GM12865 (cell line): ENCODE results near the gene KDM8.

Experiments
- DNase-seq: peaks from one replicate; pipeline ENCODE4 v3.0.0; 2010; ENCODE audit warnings: low read depth
- H3K4me3 ChIP-seq: 2 replicates; pipeline ENCODE4 v1.5.1; 2011; ENCODE audit warnings: mild to moderate bottlenecking, low read depth, low read length, control low read depth
- TF ChIP-seq, protein P1 (sequence below): IDR thresholded peaks from 2 replicates; pipeline ENCODE4 v1.5.1; 2011; ENCODE audit warnings: low read length, control low read depth, low read depth, inconsistent platforms; ENCODE audit not compliant: insufficient read depth; ENCODE audit errors: missing control alignments

KDM8 gene

DNA sequence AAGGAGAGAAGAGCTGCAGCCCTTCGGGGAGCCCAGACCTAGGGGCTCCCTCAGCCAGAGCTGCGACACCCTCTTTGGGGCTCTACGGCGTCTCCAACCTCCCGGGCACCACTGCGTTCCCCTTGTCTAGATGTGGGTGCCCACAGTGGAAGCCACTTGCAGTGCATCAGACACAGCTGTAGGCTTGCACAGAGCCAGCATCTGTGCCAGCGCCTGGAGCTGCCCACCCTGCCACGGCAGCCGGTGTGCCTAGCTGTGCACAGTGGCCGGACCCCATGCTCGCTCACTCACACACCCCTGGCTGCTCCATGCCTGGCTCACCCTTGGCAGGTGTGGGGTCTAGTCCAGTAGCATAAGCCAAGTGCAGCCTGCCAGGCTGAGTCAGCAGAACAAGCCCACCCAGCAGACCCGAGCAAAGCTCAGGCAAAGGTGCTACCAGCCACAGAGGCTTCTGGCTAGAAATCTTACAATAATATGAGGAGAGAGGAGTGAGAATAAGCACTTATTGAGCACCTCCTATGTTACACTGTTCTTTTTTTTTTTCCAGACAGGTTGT, 12.9 kb upstream of the KDM8 start:
- no peak for DNase-seq
- no peak overlapping the region for H3K4me3 ChIP-seq
- TF ChIP-seq, protein P1, sequence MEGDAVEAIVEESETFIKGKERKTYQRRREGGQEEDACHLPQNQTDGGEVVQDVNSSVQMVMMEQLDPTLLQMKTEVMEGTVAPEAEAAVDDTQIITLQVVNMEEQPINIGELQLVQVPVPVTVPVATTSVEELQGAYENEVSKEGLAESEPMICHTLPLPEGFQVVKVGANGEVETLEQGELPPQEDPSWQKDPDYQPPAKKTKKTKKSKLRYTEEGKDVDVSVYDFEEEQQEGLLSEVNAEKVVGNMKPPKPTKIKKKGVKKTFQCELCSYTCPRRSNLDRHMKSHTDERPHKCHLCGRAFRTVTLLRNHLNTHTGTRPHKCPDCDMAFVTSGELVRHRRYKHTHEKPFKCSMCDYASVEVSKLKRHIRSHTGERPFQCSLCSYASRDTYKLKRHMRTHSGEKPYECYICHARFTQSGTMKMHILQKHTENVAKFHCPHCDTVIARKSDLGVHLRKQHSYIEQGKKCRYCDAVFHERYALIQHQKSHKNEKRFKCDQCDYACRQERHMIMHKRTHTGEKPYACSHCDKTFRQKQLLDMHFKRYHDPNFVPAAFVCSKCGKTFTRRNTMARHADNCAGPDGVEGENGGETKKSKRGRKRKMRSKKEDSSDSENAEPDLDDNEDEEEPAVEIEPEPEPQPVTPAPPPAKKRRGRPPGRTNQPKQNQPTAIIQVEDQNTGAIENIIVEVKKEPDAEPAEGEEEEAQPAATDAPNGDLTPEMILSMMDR = no peak

DNA sequence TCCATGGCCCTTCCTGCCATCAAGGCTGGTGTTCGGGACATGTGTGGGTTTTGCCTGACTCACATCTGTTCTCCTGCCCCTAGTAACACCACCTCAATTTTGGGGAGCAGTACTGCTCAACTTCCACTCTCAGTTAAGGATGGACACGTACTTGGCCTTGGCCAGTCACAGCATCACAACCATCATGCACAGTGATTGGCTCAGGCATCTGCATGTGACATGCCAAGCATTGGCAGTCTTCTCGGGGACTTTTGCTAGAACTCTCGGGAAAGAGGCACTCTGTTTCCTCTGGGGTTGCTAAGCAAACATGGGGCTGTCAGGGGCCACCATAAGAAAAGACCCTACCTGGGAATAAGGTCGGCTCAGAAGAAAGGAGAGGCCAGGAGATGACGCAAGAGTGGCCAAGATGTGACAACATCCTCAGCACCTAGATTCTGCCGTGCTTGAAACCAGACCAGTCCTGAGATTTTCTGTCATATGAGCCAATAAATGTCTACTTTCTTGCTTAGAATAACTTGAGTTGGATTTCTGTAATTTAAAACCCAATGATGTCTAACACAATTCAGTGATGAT, 11.9 kb upstream of the KDM8 start:
- DNase-seq = no peak
- no peak overlapping the region for H3K4me3 ChIP-seq
- TF ChIP-seq, protein P1 = no peak

DNA sequence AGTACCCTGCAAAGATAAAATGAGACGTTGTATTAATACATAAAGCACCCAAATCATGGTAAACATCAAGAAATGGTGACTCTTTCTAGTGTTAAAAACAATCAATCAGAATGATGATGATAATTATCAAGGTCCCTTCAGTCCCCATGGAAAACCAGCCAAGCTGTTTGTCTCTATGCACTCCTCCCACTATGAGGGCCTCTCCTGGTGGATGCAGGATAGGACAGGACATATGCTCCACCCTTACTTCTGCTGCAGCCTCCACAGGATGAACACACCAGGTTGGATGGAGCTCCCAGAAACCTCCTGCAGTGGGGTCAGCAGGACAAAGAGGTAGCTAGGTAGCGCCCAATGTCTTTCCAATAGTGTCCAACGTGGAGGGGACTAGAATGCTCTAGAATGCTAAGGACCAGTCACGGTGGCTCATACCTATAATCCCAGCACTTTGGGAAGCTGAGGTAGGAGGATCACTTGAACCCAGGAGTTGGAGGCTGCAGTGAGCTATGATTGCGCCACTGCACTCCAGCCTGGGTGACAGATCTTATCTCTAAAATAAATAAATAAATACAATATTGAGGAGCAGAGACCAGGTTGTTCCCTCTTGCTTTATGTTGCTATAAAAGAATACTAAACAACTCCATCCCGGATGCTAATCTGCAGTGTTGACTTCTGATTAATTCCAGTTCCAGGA, 9.9 kb upstream of the KDM8 start:
- TF ChIP-seq, protein P1 = no peak
- no peak for DNase-seq
- H3K4me3 ChIP-seq = no peak overlapping the region

DNA sequence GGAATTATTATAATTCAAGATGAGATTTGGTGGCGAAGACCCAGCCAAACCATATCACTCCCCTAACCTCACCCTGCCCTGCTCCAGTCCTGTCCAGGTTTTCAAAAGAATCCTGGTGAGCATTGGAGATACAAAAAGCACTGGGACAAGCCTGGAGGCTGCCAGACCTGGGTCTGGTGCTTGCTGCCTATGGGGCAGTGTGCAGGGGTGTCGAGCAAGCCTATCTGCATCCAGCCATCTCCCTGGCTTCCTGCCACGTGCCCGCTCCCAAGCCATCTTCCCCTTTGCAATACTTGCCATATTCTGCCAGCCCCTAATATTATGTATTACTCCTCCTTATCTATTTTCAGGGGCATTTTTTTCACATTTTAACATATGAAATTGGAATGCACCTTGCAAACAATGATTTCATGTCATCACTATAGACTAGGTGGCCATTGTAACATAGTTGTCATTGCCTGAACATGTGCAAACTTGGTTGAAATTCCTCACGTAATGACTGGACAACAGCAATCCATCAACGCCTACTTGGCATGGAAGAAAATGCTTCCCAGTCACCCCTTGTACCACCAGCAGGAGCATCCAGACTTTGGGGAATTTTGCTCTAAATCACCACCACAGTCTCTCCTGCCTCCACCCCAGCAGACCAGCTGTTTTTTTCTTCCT, 8.1 kb upstream of the KDM8 start:
- H3K4me3 ChIP-seq = no peak overlapping the region
- no peak for DNase-seq

DNA sequence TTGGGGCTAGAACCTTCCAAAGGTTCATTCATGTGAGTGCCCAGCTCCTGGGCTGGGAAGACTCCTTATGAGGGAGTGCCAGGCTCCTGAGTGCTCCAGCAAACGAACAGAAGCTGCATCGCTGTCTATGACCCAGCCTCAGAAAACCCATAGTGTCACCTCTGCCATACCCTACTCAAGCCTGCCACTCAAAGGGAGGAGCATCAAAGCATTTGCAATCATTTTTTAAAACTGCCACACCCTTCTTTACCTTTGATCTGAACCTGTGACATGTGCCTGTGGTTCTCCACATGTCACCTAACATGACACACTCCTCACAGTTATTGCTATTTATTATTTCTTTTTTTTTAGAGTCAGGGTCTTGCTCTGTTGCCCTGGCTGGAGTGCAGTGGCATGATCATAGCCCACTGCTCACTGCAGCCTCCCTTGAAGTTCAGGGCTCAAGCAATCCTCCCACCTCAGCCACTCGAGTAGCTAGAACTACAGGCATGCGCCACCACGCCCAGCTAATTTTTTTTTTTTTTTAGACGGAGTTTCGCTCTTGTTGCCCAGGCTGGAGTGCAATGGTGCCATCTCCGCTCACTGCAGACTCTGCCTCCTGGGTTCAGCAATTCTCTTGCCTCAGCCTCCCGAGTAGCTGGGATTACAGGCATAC, 7.3 kb upstream of the KDM8 start:
- TF ChIP-seq, protein P1 = no peak
- H3K4me3 ChIP-seq = no peak overlapping the region
- DNase-seq = no peak

More for the DNA sequence above, 8.1 kb upstream of the KDM8 start:
- TF ChIP-seq, protein P1 = no peak

DNA sequence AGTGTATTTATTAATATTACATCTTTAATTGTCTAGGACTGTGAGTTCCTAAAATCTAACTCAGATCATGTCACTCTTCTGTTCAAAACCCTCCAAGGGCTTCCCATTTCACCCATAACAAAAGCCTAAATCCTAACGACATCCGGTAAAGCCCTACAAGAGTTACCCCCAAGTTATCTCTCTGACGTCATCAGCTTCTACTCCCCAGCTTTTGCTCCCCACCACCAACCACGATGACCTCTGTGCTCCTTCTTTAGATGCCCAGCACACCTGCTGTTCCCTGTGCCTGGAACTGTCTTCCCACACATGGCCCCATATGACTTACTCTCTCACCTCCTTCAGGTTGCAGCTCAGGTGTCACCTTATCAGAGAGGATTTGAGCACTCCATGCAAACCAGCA, 6.3 kb upstream of the KDM8 start:
- TF ChIP-seq, protein P1 = no peak
- no peak overlapping the region for H3K4me3 ChIP-seq
- DNase-seq = no peak
